ENCODE results near the gene YEATS4. TPM values are rescaled to one million over a fixed set of nuclear protein-coding genes. Genes with fewer than 3 reads are reported as not detected.

The YEATS4 gene
- total and polyA plus RNA-seq, 2 experiments from 2014 or later = 64.7 to 90.5 TPM

DNA sequence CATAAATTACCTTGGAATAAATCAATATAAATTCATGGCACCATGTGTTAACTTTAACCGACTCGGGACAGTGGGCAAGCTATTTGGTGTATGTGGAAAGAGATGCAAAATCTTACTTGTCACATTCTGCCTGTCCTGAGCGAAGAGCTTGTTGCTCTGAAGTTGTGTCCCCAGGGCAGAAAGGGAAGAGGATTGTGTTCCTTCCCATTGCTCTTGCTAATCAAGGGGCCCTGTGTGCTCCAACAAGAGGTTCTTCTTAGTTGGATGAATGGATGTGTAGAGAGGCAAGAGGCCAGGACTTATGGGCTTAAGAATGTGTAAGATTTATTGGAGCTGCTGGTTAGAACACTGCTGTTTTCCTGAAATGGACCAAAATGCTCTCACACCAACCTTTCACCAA, 74.1 kb downstream of the YEATS4 start:
- H3K9me2 ChIP-seq (ENCODE audit: insufficient read depth) = no peaks in the 10 kb centered on the region
- no peaks in the 10 kb centered on the region for H3K36me3 ChIP-seq (ENCODE audit: insufficient read depth)
- H4K20me1 ChIP-seq (replicated peaks; ENCODE audit: insufficient read depth) = no peaks in the 10 kb centered on the region
- H3K27me3 ChIP-seq (ENCODE audit: insufficient read depth) = no peaks in the 10 kb centered on the region
- H3K4me1 ChIP-seq (ENCODE audit: insufficient read depth) = peaks cover 3% of the 10 kb centered on the region; the same call in 1 of the 2 replicates
- no peak overlapping the region for H3K27ac ChIP-seq (ENCODE audit: low read depth)
- no peak for ATAC-seq
- Mint-ChIP-seq H3K4me1 (peaks cover 3% of the 10 kb centered on the region; the same call in 1 of the 3 replicates), H3K9me3 (no peaks in the 10 kb centered on the region), H3K36me3 (ENCODE audit: low read depth) (no peaks in the 10 kb centered on the region), H3K4me3 (no peak overlapping the region), H3K27ac (no peak overlapping the region), H3K27me3 (ENCODE audit: insufficient read depth, low read depth, poor library complexity) (peaks cover 9% of the 10 kb centered on the region)
- no peak for DNase-seq (ENCODE audit: low spot score)
- TF ChIP-seq STAT1 (IDR thresholded peaks at IDR 0.05; ENCODE audit: unreplicated experiment) (no peak), ZNF331 (CRISPR knock-in tag; IDR thresholded peaks at IDR 0.05; ENCODE audit: low read depth) (no peak)
- TF ChIP-seq, protein P1, sequence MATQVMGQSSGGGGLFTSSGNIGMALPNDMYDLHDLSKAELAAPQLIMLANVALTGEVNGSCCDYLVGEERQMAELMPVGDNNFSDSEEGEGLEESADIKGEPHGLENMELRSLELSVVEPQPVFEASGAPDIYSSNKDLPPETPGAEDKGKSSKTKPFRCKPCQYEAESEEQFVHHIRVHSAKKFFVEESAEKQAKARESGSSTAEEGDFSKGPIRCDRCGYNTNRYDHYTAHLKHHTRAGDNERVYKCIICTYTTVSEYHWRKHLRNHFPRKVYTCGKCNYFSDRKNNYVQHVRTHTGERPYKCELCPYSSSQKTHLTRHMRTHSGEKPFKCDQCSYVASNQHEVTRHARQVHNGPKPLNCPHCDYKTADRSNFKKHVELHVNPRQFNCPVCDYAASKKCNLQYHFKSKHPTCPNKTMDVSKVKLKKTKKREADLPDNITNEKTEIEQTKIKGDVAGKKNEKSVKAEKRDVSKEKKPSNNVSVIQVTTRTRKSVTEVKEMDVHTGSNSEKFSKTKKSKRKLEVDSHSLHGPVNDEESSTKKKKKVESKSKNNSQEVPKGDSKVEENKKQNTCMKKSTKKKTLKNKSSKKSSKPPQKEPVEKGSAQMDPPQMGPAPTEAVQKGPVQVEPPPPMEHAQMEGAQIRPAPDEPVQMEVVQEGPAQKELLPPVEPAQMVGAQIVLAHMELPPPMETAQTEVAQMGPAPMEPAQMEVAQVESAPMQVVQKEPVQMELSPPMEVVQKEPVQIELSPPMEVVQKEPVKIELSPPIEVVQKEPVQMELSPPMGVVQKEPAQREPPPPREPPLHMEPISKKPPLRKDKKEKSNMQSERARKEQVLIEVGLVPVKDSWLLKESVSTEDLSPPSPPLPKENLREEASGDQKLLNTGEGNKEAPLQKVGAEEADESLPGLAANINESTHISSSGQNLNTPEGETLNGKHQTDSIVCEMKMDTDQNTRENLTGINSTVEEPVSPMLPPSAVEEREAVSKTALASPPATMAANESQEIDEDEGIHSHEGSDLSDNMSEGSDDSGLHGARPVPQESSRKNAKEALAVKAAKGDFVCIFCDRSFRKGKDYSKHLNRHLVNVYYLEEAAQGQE (IDR thresholded peaks at IDR 0.05; ENCODE audit: unreplicated experiment) = no peak
- TF ChIP-seq, protein P2, sequence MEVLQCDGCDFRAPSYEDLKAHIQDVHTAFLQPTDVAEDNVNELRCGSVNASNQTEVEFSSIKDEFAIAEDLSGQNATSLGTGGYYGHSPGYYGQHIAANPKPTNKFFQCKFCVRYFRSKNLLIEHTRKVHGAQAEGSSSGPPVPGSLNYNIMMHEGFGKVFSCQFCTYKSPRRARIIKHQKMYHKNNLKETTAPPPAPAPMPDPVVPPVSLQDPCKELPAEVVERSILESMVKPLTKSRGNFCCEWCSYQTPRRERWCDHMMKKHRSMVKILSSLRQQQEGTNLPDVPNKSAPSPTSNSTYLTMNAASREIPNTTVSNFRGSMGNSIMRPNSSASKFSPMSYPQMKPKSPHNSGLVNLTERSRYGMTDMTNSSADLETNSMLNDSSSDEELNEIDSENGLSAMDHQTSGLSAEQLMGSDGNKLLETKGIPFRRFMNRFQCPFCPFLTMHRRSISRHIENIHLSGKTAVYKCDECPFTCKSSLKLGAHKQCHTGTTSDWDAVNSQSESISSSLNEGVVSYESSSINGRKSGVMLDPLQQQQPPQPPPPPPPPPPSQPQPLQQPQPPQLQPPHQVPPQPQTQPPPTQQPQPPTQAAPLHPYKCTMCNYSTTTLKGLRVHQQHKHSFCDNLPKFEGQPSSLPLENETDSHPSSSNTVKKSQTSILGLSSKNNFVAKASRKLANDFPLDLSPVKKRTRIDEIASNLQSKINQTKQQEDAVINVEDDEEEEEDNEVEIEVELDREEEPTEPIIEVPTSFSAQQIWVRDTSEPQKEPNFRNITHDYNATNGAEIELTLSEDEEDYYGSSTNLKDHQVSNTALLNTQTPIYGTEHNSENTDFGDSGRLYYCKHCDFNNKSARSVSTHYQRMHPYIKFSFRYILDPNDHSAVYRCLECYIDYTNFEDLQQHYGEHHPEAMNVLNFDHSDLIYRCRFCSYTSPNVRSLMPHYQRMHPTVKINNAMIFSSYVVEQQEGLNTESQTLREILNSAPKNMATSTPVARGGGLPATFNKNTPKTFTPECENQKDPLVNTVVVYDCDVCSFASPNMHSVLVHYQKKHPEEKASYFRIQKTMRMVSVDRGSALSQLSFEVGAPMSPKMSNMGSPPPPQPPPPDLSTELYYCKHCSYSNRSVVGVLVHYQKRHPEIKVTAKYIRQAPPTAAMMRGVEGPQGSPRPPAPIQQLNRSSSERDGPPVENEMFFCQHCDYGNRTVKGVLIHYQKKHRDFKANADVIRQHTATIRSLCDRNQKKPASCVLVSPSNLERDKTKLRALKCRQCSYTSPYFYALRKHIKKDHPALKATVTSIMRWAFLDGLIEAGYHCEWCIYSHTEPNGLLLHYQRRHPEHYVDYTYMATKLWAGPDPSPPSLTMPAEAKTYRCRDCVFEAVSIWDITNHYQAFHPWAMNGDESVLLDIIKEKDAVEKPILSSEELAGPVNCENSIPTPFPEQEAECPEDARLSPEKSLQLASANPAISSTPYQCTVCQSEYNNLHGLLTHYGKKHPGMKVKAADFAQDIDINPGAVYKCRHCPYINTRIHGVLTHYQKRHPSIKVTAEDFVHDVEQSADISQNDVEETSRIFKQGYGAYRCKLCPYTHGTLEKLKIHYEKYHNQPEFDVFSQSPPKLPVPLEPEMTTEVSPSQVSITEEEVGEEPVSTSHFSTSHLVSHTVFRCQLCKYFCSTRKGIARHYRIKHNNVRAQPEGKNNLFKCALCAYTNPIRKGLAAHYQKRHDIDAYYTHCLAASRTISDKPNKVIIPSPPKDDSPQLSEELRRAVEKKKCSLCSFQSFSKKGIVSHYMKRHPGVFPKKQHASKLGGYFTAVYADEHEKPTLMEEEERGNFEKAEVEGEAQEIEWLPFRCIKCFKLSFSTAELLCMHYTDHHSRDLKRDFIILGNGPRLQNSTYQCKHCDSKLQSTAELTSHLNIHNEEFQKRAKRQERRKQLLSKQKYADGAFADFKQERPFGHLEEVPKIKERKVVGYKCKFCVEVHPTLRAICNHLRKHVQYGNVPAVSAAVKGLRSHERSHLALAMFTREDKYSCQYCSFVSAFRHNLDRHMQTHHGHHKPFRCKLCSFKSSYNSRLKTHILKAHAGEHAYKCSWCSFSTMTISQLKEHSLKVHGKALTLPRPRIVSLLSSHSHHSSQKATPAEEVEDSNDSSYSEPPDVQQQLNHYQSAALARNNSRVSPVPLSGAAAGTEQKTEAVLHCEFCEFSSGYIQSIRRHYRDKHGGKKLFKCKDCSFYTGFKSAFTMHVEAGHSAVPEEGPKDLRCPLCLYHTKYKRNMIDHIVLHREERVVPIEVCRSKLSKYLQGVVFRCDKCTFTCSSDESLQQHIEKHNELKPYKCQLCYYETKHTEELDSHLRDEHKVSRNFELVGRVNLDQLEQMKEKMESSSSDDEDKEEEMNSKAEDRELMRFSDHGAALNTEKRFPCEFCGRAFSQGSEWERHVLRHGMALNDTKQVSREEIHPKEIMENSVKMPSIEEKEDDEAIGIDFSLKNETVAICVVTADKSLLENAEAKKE (CRISPR knock-in tag; IDR thresholded peaks at IDR 0.05) = no peak
- TF ChIP-seq, protein P3, sequence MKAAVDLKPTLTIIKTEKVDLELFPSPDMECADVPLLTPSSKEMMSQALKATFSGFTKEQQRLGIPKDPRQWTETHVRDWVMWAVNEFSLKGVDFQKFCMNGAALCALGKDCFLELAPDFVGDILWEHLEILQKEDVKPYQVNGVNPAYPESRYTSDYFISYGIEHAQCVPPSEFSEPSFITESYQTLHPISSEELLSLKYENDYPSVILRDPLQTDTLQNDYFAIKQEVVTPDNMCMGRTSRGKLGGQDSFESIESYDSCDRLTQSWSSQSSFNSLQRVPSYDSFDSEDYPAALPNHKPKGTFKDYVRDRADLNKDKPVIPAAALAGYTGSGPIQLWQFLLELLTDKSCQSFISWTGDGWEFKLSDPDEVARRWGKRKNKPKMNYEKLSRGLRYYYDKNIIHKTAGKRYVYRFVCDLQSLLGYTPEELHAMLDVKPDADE (IDR thresholded peaks at IDR 0.05) = no peak
- no peak overlapping the region for H3K4me3 ChIP-seq
- no peaks in the 10 kb centered on the region for H3F3A ChIP-seq (replicated peaks; ENCODE audit: low read depth)
- no peak overlapping the region for H2AFZ ChIP-seq
- no peaks in the 10 kb centered on the region for H3K79me2 ChIP-seq (replicated peaks; ENCODE audit: insufficient read depth)
- no peak overlapping the region for H3K4me2 ChIP-seq
